HG03439 (cell line): ENCODE data around the gene GLYATL2.

Source experiments
- ATAC-seq: cut with Tn5 transposase; IDR thresholded peaks from one replicate; pipeline ENCODE4 v1.9.1; 2021; ENCODE audit warnings: mild to moderate bottlenecking, moderate library complexity; ENCODE audit not compliant: unreplicated experiment

The GLYATL2 gene

GRCh38 chr11:58844361-58845005 is at the start of gene GLYATL2:
GLYATL2 (minus strand) TSS chr11:58844704; CDS start chr11:58839612, 5,092 bp downstream.
- no peak for ATAC-seq

- no peak for ATAC-seq
These were observed 49.4 kb upstream of the GLYATL2 start for GRCh38 chr11:58893899-58894298.

- no peak for ATAC-seq
These were observed 44.1 kb upstream of the GLYATL2 start for GRCh38 chr11:58888579-58888978.

GRCh38 chr11:58887452-58887851 is 42.9 kb upstream of the GLYATL2 start:
- no peak for ATAC-seq

GRCh38 chr11:58880625-58881024 is 36.1 kb upstream of the GLYATL2 start:
- ATAC-seq = no peak

- no peak for ATAC-seq
These were observed 35.7 kb upstream of the GLYATL2 start for GRCh38 chr11:58880166-58880565.

- ATAC-seq = no peak
These were observed 23.1 kb upstream of the GLYATL2 start for GRCh38 chr11:58867556-58867955.

GRCh38 chr11:58866788-58867187 is 22.3 kb upstream of the GLYATL2 start:
- ATAC-seq = no peak

- no peak for ATAC-seq
These were observed 19.8 kb upstream of the GLYATL2 start for GRCh38 chr11:58864335-58864734.

GRCh38 chr11:58863697-58864096 is 19.2 kb upstream of the GLYATL2 start:
- no peak for ATAC-seq

- ATAC-seq = no peak
These were observed 17.0 kb upstream of the GLYATL2 start for GRCh38 chr11:58861533-58861932.

GRCh38 chr11:58856806-58857205 is 12.3 kb upstream of the GLYATL2 start:
- ATAC-seq = no peak

GRCh38 chr11:58845386-58845785 is 882 bp upstream of the GLYATL2 start:
- ATAC-seq = no peak

- ATAC-seq = no peak
These were observed 6.7 kb downstream of the GLYATL2 start for GRCh38 chr11:58837707-58838388.

GRCh38 chr11:58832056-58832645 is 12.4 kb downstream of the GLYATL2 start:
- ATAC-seq = no peak

- no peak for ATAC-seq
These were observed 13.7 kb downstream of the GLYATL2 start for GRCh38 chr11:58830673-58831301.

GRCh38 chr11:58829786-58830185 is 14.7 kb downstream of the GLYATL2 start:
- no peak for ATAC-seq

- no peak for ATAC-seq
These were observed 30.8 kb downstream of the GLYATL2 start for GRCh38 chr11:58813693-58814092.

GRCh38 chr11:58811499-58811898 is 33.0 kb downstream of the GLYATL2 start:
- no peak for ATAC-seq

- ATAC-seq = no peak
These were observed 37.2 kb downstream of the GLYATL2 start for GRCh38 chr11:58807343-58807742.

- ATAC-seq = no peak
These were observed 39.4 kb downstream of the GLYATL2 start for GRCh38 chr11:58805065-58805464.
